Fibroblast of pulmonary artery (primary cell): ENCODE measurements around the gene FAXC.

Experiments used
- DNase-seq: peaks from one replicate; pipeline ENCODE4 v3.0.0-alpha.2; 2010; ENCODE audit warnings: low read depth
- H3K4me3 ChIP-seq: replicated peaks from 2 replicates; pipeline ENCODE4 v1.5.1; 2011; ENCODE audit warnings: low read depth, mild to moderate bottlenecking, control low read depth, low read length, moderate library complexity
- TF ChIP-seq, protein P1 (sequence below): IDR thresholded peaks from 2 replicates; pipeline ENCODE4 v1.5.1; 2011; ENCODE audit warnings: mild to moderate bottlenecking, control low read depth, low read length, inconsistent platforms; ENCODE audit errors: missing control alignments

The FAXC gene

GRCh38 chr6:99294786-99295185 lies 54.7 kb downstream of the FAXC start:
- TF ChIP-seq, protein P1, sequence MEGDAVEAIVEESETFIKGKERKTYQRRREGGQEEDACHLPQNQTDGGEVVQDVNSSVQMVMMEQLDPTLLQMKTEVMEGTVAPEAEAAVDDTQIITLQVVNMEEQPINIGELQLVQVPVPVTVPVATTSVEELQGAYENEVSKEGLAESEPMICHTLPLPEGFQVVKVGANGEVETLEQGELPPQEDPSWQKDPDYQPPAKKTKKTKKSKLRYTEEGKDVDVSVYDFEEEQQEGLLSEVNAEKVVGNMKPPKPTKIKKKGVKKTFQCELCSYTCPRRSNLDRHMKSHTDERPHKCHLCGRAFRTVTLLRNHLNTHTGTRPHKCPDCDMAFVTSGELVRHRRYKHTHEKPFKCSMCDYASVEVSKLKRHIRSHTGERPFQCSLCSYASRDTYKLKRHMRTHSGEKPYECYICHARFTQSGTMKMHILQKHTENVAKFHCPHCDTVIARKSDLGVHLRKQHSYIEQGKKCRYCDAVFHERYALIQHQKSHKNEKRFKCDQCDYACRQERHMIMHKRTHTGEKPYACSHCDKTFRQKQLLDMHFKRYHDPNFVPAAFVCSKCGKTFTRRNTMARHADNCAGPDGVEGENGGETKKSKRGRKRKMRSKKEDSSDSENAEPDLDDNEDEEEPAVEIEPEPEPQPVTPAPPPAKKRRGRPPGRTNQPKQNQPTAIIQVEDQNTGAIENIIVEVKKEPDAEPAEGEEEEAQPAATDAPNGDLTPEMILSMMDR: no peak
- no peak overlapping the region for H3K4me3 ChIP-seq
- no peak for DNase-seq

- TF ChIP-seq, protein P1: no peak
These were observed 59.8 kb downstream of the FAXC start for GRCh38 chr6:99289701-99290100.

DNA sequence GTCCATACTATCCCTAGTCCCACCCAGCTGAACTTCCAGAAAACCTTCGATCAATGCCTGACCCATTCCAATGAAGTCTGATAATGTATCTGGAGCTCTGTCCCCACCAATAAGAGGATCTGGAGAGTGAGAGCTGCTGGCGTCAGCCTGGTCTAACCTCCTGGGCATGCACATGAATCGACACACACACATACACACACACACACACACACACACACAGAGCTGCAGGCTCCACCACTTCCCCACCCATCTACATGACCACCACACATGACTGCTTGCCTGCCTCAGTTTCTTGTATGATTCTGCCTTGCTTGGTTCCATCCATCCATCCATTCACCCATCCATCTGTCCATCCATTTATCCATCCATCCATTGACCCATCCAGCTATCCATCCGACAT lies 60.8 kb downstream of the FAXC start:
- no peak overlapping the region for H3K4me3 ChIP-seq
- DNase-seq: no peak
- TF ChIP-seq, protein P1: no peak

More at GRCh38 chr6:99289701-99290100, 59.8 kb downstream of the FAXC start:
- H3K4me3 ChIP-seq: no peak overlapping the region
- DNase-seq: no peak

GRCh38 chr6:99287523-99287922 lies 62.0 kb downstream of the FAXC start:
- no peak overlapping the region for H3K4me3 ChIP-seq
- DNase-seq: no peak

DNA sequence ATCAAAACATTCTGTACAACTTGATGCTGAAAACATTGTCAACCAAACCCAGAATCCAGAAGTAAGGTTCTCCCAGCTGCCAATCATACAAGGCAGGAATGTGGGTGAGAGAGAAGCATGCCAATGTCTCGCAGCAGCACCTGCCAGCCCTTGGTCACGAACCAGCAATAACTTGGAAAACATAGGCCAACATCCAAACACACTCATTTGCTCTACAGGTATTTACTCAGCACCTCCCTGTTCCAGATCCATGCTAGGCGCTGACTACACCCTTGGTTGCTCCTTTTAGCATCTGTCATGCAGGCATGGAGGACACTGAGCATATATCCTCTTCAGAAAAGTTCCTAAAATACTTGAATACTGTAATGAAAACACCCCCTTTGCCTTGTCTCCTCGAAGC lies 63.6 kb downstream of the FAXC start:
- TF ChIP-seq, protein P1: no peak
- no peak overlapping the region for H3K4me3 ChIP-seq
- DNase-seq: no peak

More at GRCh38 chr6:99287523-99287922, 62.0 kb downstream of the FAXC start:
- TF ChIP-seq, protein P1: no peak

- TF ChIP-seq, protein P1: peak; percentile 61
- no peak overlapping the region for H3K4me3 ChIP-seq
- DNase-seq: peak; percentile 38
These were observed 66.9 kb downstream of the FAXC start for GRCh38 chr6:99282479-99283062.

- TF ChIP-seq, protein P1: no peak
- DNase-seq: peak; percentile 3
- H3K4me3 ChIP-seq: no peak overlapping the region
These were observed 72.7 kb downstream of the FAXC start for GRCh38 chr6:99276747-99277146.
